ENCODE results near the gene PVALEF. TPM values are rescaled to one million over a fixed set of nuclear protein-coding genes. Genes with fewer than 3 reads are reported as not detected.

PVALEF gene
- total RNA-seq, 1 experiment from 2014 or later: not detected

DNA sequence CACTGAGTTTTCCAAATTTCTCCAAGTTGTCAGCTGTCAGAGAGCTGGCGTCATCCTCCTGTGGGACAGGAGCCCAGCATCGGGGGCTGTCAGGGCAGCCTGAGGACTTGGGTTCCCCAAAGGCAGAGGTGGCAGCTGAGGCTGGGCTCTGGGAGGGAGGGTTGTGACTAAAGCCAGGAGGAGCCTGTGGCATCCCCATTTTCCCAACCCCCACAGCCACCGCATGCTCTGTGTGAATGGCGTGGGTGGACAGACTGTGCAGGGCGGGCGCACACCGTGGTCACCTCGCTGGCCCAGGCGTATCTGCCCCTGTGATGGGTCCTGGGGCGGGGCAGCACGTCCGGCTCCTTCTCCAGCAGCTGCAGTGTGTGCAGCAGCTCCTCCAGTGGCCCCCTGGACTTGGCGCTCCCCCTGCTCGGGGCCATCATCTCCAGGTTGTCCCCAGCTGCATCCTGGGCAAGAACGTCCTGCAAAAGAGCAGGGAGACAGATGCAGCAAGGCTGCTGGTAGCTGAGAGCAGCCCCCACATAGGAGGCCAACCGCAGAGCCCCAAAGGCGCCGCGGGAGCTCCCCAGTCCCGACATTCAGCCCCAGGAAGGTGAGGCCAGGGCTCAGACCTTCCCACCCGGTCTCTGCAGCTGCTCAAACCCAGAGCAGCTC, 32.7 kb downstream of the PVALEF start:
- BruUV-seq (replicated peaks): no TSS peak
- no peak for DNase-seq (ENCODE audit: low read depth, low spot score)
- H3K4me1 ChIP-seq (ENCODE audit: control insufficient read depth, insufficient read depth, low read length): no peaks in the 10 kb centered on the region
- no peak overlapping the region for H3K27ac ChIP-seq (ENCODE audit: low read length)
- no peaks in the 10 kb centered on the region for H3K9me3 ChIP-seq (ENCODE audit: control insufficient read depth, insufficient read depth, low read depth, low read length)
- TF ChIP-seq, protein P1, sequence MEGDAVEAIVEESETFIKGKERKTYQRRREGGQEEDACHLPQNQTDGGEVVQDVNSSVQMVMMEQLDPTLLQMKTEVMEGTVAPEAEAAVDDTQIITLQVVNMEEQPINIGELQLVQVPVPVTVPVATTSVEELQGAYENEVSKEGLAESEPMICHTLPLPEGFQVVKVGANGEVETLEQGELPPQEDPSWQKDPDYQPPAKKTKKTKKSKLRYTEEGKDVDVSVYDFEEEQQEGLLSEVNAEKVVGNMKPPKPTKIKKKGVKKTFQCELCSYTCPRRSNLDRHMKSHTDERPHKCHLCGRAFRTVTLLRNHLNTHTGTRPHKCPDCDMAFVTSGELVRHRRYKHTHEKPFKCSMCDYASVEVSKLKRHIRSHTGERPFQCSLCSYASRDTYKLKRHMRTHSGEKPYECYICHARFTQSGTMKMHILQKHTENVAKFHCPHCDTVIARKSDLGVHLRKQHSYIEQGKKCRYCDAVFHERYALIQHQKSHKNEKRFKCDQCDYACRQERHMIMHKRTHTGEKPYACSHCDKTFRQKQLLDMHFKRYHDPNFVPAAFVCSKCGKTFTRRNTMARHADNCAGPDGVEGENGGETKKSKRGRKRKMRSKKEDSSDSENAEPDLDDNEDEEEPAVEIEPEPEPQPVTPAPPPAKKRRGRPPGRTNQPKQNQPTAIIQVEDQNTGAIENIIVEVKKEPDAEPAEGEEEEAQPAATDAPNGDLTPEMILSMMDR (IDR thresholded peaks at IDR 0.05): no peak
- TF ChIP-seq SIN3A (IDR thresholded peaks at IDR 0.05; ENCODE audit: borderline replicate concordance, insufficient read depth, low read depth, low read length) (no peak), POLR2AphosphoS5 (IDR thresholded peaks at IDR 0.05; ENCODE audit: low read depth, low read length) (no peak), TCF7L2 (IDR thresholded peaks at IDR 0.05; ENCODE audit: low read depth, low read length) (no peak)
- TF ChIP-seq, protein P2, sequence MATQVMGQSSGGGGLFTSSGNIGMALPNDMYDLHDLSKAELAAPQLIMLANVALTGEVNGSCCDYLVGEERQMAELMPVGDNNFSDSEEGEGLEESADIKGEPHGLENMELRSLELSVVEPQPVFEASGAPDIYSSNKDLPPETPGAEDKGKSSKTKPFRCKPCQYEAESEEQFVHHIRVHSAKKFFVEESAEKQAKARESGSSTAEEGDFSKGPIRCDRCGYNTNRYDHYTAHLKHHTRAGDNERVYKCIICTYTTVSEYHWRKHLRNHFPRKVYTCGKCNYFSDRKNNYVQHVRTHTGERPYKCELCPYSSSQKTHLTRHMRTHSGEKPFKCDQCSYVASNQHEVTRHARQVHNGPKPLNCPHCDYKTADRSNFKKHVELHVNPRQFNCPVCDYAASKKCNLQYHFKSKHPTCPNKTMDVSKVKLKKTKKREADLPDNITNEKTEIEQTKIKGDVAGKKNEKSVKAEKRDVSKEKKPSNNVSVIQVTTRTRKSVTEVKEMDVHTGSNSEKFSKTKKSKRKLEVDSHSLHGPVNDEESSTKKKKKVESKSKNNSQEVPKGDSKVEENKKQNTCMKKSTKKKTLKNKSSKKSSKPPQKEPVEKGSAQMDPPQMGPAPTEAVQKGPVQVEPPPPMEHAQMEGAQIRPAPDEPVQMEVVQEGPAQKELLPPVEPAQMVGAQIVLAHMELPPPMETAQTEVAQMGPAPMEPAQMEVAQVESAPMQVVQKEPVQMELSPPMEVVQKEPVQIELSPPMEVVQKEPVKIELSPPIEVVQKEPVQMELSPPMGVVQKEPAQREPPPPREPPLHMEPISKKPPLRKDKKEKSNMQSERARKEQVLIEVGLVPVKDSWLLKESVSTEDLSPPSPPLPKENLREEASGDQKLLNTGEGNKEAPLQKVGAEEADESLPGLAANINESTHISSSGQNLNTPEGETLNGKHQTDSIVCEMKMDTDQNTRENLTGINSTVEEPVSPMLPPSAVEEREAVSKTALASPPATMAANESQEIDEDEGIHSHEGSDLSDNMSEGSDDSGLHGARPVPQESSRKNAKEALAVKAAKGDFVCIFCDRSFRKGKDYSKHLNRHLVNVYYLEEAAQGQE (IDR thresholded peaks at IDR 0.05; ENCODE audit: insufficient read depth in 1 of 2, low read depth in 2 of 2, low read length in 1 of 2): no peak
- CTCF ChIA-PET: interaction anchor here (0.5 kb wide), 1 partner anchor 11 kb away, joined by 3 read pairs; no protein-coding TSS in a partner anchor
- no peaks in the 10 kb centered on the region for H3K36me3 ChIP-seq (ENCODE audit: control insufficient read depth, insufficient read depth, low read length)
- no peaks in the 10 kb centered on the region for H3K27me3 ChIP-seq (ENCODE audit: control insufficient read depth, insufficient read depth, low read length)
- intact Hi-C loops (cut with micrococcal nuclease; ENCODE audit: unreplicated experiment) (no loop called here), in situ Hi-C loops (cut with HindIII; ENCODE audit: low pct_unique_long_range_greater_than_20kb, low sequenced_read_pairs) (no loop called here)
- POLR2A ChIA-PET: interaction anchor here (0.5 kb wide), 1 partner anchor 25 kb away, joined by 4 read pairs; the partner anchor contains the start of gene CEP131
- no peak overlapping the region for H3K4me3 ChIP-seq (ENCODE audit: low read depth in 2 of 2, low read length in 2 of 2)
- no peak for ATAC-seq

DNA sequence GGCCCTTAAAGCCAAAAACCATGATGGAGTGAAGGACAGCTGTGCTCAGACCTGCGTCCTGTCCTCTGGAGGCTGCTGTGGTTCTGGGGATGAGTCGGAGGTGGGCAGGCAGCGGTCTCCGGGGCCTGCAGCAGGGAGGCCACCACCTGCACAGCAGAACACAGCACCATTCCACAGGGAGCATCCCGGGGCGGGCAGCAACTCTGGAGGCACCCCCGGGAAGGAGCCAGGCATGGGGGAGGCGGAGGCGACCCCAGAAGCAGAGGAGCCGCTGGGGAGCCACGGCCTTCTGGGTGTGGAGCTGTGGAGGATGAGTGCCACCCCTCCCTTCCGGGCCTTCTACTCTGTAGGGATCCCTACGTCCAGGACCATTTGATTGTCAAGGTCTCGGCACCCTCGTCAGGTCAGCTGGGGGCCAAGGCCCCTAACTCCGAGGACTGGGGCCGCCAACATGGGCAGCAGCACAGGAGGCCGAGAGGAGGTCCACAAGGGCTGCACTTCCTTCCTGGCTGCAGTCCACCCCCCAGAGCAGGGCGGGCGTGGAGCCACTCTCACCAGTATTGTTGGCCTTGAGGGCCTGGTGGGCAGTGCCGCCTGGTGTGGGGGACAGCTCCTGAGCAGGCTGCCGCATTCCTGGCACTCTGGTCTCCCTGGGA, 33.6 kb downstream of the PVALEF start:
- no peak overlapping the region for H3K4me3 ChIP-seq (ENCODE audit: low read depth in 2 of 2, low read length in 2 of 2)
- BruUV-seq (replicated peaks): no TSS peak
- DNase-seq (ENCODE audit: low read depth, low spot score) (no peak), ATAC-seq (no peak)
- H3K9me3 ChIP-seq (ENCODE audit: control insufficient read depth, insufficient read depth, low read depth, low read length): no peaks in the 10 kb centered on the region
- no peaks in the 10 kb centered on the region for H3K36me3 ChIP-seq (ENCODE audit: control insufficient read depth, insufficient read depth, low read length)
- TF ChIP-seq, protein P1 (IDR thresholded peaks at IDR 0.05): no peak
- TF ChIP-seq TCF7L2 (IDR thresholded peaks at IDR 0.05; ENCODE audit: low read depth, low read length) (no peak), SIN3A (IDR thresholded peaks at IDR 0.05; ENCODE audit: borderline replicate concordance, insufficient read depth, low read depth, low read length) (no peak)
- H3K4me1 ChIP-seq (ENCODE audit: control insufficient read depth, insufficient read depth, low read length): no peaks in the 10 kb centered on the region
- no peak overlapping the region for H3K27ac ChIP-seq (ENCODE audit: low read length)
- CTCF ChIA-PET: no interaction called here
- POLR2A ChIA-PET: no interaction called here
- intact Hi-C loops (cut with micrococcal nuclease; ENCODE audit: unreplicated experiment): no loop called here
- no peaks in the 10 kb centered on the region for H3K27me3 ChIP-seq (ENCODE audit: control insufficient read depth, insufficient read depth, low read length)
- in situ Hi-C loops (cut with HindIII; ENCODE audit: low pct_unique_long_range_greater_than_20kb, low sequenced_read_pairs): no loop called here

Measured in Panc1 (cell line).